Activated CD8-positive, alpha-beta T cell treated with anti-CD3 and anti-CD28 coated beads, Interleukin-2, amount 10 ng/mL, durations not matched to agents 7 days and 5 days (primary cell): Measurements from ENCODE around the gene TP73. TPM values are rescaled to one million over a fixed set of nuclear protein-coding genes. Genes with fewer than 3 reads are reported as not detected.
"Not testable (repeated sequence)": the region's sequence is repeated elsewhere in the genome, so short reads cannot be mapped to it uniquely, and the experiment has no call there.

Experiments used
- ATAC-seq: fragments of 150-1000 bp; cut with Tn5 transposase; one replicate; pipeline ENCODE4 v1.10.0; 2021; ENCODE audit warnings: moderate library complexity
- CTCF ChIA-PET: fragments of 350-600 bp; sonication (Branson Sonifier 250); formaldehyde crosslinking; loops from one replicate; lab custom pipeline; 2021; ENCODE audit warnings: antibody characterized with exemption; lab: Charles Lee
- POLR2A ChIA-PET: fragments of 350-600 bp; sonication (Branson Sonifier 250); formaldehyde crosslinking; loops from one replicate; lab custom pipeline; 2021; ENCODE audit warnings: antibody characterized with exemption; lab: Charles Lee
- DNase-seq: peaks from one replicate; pipeline ENCODE4 v3.0.0-alpha.2; 2020
- H3K27ac Mint-ChIP-seq: one replicate; pipeline ENCODE4 v1.8.0; 2021; ENCODE audit warnings: mild to moderate bottlenecking, mixed read lengths
- H3K27me3 Mint-ChIP-seq: one replicate; pipeline ENCODE4 v1.8.0; 2021; ENCODE audit warnings: low read depth, mixed read lengths
- H3K36me3 Mint-ChIP-seq: one replicate; pipeline ENCODE4 v1.8.0; 2021; ENCODE audit warnings: low read depth, mixed read lengths
- H3K4me1 Mint-ChIP-seq: one replicate; pipeline ENCODE4 v1.8.0; 2021; ENCODE audit warnings: low read depth, mixed read lengths
- H3K4me3 Mint-ChIP-seq: one replicate; pipeline ENCODE4 v1.8.0; 2021; ENCODE audit warnings: mild to moderate bottlenecking, mixed read lengths
- H3K9me3 Mint-ChIP-seq: one replicate; pipeline ENCODE4 v1.8.0; 2022; ENCODE audit warnings: mixed read lengths; ENCODE audit not compliant: insufficient read depth
- total RNA-seq, 2 experiments: library from RNA; stranded (reverse); gene quantifications; one replicate each; pipeline ENCODE4 v1.2.3, GENCODE V29; 2021

The TP73 gene
- total RNA-seq, 2 experiments from 2014 or later: 1.3 to 1.4 TPM

- ChIA-PET POLR2A (no interaction called here), CTCF (interaction anchor here (1.0 to 3.6 kb wide), 7 partner anchors 20 to 168 kb away, joined by 3 to 31 read pairs (median 5); no protein-coding TSS in a partner anchor)
- Mint-ChIP-seq H3K4me1 (peaks cover 20% of the 10 kb centered on the region), H3K4me3 (no peak overlapping the region), H3K9me3 (no peaks in the 10 kb centered on the region), H3K27me3 (peaks cover 8% of the 10 kb centered on the region), H3K27ac (no peak overlapping the region), H3K36me3 (no peaks in the 10 kb centered on the region)
- ATAC-seq (no peak), DNase-seq (no peak)
These were observed 31.6 kb upstream of the TP73 start for GRCh38 chr1:3620708-3621107.

DNA sequence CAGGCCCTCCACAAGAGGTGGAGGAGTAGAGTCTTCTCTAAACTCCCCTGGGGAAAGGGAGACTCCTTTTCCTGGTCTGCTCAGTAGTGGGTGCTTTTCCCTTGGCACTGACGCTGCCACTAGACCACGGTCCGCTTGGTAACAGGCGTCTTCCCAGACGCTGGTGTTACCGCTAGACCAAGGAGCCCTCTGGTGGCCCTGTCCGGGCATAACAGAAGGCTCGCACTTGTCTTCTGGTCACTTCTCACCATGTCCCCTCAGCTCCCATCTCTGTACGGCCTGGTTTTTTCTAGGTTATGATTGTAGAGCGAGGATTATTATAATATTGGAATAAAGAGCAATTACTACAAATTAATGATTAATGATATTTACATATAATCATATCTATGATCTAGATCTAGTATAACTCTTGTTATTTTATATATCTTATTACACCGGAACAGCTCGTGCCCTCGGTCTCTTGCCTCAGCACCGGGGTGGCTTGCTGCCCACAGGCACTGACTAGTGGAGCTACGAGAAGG, 31.1 kb upstream of the TP73 start:
- ATAC-seq, DNase-seq, H3K36me3 Mint-ChIP-seq, H3K27me3 Mint-ChIP-seq, H3K4me3 Mint-ChIP-seq, H3K27ac Mint-ChIP-seq, POLR2A ChIA-PET, H3K9me3 Mint-ChIP-seq: not testable (repeated sequence)
- peaks cover 25% of the 10 kb centered on the region for H3K4me1 Mint-ChIP-seq
- CTCF ChIA-PET: interaction anchor here (1.0 to 3.6 kb wide), 6 partner anchors 21 to 168 kb away, joined by 3 to 31 read pairs (median 10); no protein-coding TSS in a partner anchor

DNA sequence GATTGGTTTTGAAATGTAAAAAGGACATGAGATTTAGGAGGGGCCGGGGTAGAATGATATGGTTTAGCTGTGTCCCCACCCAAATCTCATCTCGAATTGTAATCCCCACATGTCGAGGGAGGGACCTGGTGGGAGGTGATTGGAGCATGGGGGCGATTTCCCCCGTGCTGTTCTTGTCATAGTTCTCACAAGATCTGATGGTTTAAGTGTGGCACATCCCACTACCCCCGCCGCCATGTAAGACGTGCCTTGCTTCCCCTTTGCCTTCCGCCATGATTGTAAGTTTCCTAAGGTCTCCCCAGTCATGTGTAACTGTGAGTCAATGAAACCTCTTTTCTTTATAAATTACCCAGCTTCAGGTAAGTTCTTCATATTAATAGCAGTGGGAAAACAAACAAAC, 30.2 kb upstream of the TP73 start:
- H3K27ac Mint-ChIP-seq, H3K36me3 Mint-ChIP-seq, DNase-seq, POLR2A ChIA-PET, H3K27me3 Mint-ChIP-seq, H3K9me3 Mint-ChIP-seq, ATAC-seq, H3K4me3 Mint-ChIP-seq: not testable (repeated sequence)
- CTCF ChIA-PET: interaction anchor here (1.3 to 3.6 kb wide), 4 partner anchors 54 to 169 kb away, joined by 3 to 31 read pairs (median 18); no protein-coding TSS in a partner anchor
- H3K4me1 Mint-ChIP-seq: peaks cover 26% of the 10 kb centered on the region

DNA sequence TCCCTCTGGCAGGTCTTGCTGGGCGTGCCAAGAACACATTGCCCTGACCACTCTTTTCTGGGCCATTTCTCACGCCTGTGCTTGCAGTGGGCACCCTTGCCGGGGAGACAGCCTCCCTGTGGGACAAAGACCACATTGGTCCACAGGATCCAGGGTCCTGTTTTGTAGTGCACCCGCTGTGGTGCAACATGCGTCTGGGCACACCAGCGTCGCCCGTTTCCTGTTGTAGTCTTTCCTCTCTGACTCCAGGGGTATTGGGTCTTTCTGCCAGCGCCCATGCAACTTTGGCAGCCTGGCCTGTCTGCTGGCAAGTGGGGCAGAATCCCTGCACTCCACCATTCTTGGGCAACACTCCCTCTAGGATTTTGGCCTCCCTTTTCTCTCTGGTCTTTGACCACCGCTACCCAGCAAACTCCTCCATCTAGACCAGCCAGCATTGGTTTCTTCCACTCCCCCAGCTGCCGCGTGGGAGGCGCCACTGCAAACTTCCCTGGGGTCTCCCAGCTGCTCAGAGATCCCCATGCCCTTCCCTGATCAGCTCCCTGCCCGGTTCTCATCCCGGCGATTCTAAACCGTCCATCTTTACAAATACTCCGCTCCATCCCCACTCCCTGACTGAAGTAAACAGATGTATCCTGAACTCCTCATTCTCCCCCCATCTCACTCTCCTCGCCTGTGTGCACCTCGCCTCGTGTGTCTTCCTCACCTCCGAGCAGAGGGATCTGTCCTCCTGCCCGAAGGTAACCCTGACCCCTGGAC, 28.7 kb upstream of the TP73 start:
- POLR2A ChIA-PET: interaction anchor here (0.7 kb wide), 1 partner anchor 170 kb away, joined by 3 read pairs; no protein-coding TSS in a partner anchor
- Mint-ChIP-seq H3K9me3 (no peaks in the 10 kb centered on the region), H3K36me3 (peaks cover 3% of the 10 kb centered on the region), H3K27ac (peak overlapping the region; percentile 93), H3K27me3 (peaks cover 8% of the 10 kb centered on the region), H3K4me1 (peaks cover 26% of the 10 kb centered on the region), H3K4me3 (peak overlapping the region; percentile 92)
- CTCF ChIA-PET: interaction anchor here (0.9 to 1.8 kb wide), 3 partner anchors 30 to 171 kb away, joined by 3 to 6 read pairs (median 3); no protein-coding TSS in a partner anchor
- no peak for ATAC-seq
- no peak for DNase-seq

DNA sequence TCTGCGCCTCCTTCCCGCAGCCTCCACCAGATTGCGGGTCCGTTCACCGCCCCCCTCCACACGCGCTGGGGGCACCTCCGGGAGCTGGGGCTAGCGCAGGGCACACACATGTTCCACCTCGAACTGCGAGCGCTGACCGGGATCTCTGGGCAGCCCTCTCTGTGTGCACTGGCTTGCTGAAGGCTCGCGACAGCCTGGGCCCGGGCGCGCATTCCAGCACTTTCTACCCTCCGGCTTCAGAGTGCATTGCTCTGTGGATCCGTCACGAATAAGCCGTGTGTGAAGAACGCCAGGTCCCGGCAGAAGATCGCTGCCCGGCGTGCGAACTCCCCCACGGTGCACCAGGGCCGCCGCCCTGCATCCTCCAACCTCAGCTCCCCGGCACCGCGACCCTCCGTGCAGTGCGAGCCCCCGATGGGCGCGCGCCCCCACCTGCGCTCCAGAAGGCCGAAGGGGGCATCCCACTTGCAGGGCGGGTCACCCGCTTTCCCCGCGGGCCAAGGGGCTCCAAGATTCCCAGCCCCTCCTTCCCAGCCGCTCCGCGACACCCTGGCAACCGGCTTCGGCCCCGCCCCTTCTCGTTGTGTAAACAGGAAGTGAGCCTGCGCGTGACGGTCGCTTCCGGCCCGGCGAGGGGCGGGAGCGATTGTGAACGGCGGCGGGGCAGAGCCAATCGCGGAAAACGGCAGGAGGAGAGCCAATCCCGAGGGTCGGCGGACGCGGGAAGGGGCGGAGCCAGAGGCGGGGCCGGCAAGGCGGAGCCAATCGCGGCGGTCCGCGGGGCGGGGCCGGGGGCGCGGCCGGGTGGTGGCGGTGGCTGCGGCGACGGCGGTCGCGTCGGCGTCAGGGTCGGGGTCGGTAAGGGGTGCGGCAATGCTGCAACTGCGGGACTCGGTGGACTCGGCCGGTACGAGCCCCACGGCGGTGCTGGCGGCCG, 27.8 kb upstream of the TP73 start, which contains the start of gene TPRG1L:
TSS of gene TPRG1L (plus strand) at position 816 of the 937 bp plus-strand sequence. CDS start at position 874, 58 bp downstream.
- CTCF ChIA-PET: interaction anchor here (0.9 to 1.8 kb wide), 2 partner anchors 133 to 172 kb away, joined by 3 to 6 read pairs; no protein-coding TSS in a partner anchor
- Mint-ChIP-seq H3K27ac (peak within 1 kb of the TSS; percentile 93), H3K4me3 (peak within 1 kb of the TSS; percentile 92), H3K27me3 (peaks cover 8% of the 10 kb centered on the region), H3K36me3 (peaks cover 5% of the 10 kb centered on the region), H3K9me3 (no peaks in the 10 kb centered on the region), H3K4me1 (peaks cover 26% of the 10 kb centered on the region)
- ATAC-seq: peak; percentile 95
- POLR2A ChIA-PET: interaction anchor here (0.7 kb wide), 1 partner anchor 171 kb away, joined by 3 read pairs; no protein-coding TSS in a partner anchor
- peak; percentile 98 for DNase-seq

DNA sequence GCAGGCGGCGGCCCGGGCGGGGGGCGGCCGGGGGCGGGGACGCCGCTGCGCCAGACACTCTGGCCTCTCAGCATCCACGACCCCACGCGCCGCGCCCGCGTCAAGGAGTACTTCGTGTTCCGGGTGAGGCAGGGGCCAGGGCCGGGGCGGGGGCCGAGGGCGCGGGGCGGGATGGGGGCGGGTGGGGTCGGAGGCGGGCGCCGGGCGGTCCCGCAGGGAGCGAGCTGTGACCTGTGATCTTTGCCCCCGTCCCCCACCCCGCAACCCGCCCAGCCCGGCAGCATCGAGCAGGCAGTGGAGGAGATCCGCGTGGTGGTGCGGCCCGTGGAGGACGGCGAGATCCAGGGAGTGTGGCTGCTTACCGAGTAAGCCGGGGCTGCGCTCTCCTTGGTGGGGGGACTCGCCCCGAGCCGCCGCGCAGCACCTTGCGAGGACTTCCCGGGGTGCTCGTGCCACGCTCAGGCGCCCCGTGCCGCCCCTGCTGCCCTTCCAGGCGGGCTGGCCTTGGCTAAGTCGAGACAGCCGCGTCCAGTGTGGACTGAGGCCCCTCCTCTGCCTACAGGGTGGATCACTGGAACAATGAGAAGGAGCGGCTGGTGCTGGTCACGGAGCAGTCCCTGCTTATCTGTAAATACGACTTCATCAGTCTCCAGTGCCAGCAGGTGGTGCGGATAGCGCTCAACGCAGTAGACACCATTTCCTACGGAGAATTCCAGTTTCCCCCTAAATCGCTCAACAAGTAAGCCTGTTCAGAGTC, 27.0 kb upstream of the TP73 start:
- ChIA-PET POLR2A (no interaction called here), CTCF (interaction anchor here (1.0 kb wide), 1 partner anchor 173 kb away, joined by 3 read pairs; no protein-coding TSS in a partner anchor)
- Mint-ChIP-seq H3K9me3 (no peaks in the 10 kb centered on the region), H3K27me3 (peaks cover 4% of the 10 kb centered on the region), H3K4me1 (peaks cover 23% of the 10 kb centered on the region), H3K4me3 (peak overlapping the region; percentile 92), H3K27ac (peak overlapping the region; percentile 93), H3K36me3 (peaks cover 5% of the 10 kb centered on the region)
- DNase-seq: peak; percentile 48
- peak; percentile 32 for ATAC-seq

DNA sequence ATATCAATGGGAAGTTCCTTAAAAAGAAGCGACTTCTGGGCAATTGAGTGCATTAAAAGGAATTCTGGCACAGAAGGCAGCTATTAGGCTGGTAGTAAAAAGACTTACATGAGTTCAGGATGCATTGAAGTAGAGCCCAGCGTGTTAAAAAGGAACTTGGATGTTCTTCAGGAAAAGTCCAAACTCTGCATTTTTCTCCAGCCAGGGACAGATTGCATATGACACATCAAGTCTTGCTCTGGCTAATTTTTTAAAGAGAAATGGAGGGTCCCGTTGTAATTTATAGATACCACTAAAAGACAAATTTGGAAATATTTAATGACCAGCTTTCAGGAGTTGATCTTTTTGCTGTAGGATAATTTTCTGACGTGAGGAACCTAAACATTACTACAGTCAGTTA, 26.3 kb upstream of the TP73 start:
- CTCF ChIA-PET: interaction anchor here (1.0 kb wide), 1 partner anchor 173 kb away, joined by 3 read pairs; no protein-coding TSS in a partner anchor
- H3K27ac Mint-ChIP-seq: no peak overlapping the region
- H3K4me1 Mint-ChIP-seq: peaks cover 23% of the 10 kb centered on the region
- H3K4me3 Mint-ChIP-seq: peak overlapping the region; percentile 62
- POLR2A ChIA-PET: interaction anchor here (0.6 kb wide), 1 partner anchor 30 kb away, joined by 6 read pairs; no protein-coding TSS in a partner anchor
- H3K27me3 Mint-ChIP-seq: peaks cover 4% of the 10 kb centered on the region
- H3K36me3 Mint-ChIP-seq: peaks cover 5% of the 10 kb centered on the region
- ATAC-seq: no peak
- no peaks in the 10 kb centered on the region for H3K9me3 Mint-ChIP-seq
- DNase-seq: no peak

DNA sequence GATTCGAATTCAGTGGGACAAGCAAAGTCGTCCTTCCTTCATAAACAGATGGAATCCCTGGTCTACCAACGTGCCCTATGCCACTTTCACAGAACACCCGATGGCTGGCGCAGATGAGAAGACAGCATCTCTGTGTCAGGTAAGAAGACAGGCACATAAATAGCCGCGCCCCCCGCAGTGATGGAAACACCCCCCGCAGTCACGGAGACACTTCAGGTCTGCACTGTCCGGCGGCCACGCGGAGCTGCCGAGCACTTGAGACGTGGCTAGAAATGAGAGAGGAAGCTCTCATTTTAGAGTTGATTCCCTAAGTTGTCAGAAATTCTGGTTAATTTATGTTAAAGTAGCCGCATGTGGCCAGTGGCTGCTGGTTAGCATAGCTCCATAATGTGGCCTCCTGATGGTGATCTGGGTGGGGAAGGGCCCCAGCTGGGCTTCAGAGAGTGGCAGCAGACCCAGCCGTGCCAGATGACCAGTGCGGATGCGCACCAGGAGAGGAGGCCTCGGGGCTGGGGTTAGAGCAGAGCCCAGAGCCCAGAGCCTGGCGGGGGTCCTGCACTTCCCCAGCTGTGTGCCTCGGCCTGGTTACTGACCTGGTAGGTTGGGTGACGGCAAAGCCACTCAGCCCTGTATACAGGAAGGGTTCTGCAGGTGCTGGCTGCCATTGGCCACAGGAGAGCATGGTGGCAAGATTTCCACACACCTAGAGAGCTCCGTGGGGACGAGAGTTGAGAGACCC, 24.6 kb upstream of the TP73 start:
- H3K4me1 Mint-ChIP-seq: peaks cover 23% of the 10 kb centered on the region
- H3K36me3 Mint-ChIP-seq: peaks cover 5% of the 10 kb centered on the region
- CTCF ChIA-PET: interaction anchor here (1.8 kb wide), 1 partner anchor 9 kb away, joined by 8 read pairs; no protein-coding TSS in a partner anchor
- peaks cover 4% of the 10 kb centered on the region for H3K27me3 Mint-ChIP-seq
- DNase-seq (no peak), ATAC-seq (no peak)
- no peak overlapping the region for H3K4me3 Mint-ChIP-seq
- H3K9me3 Mint-ChIP-seq: no peaks in the 10 kb centered on the region
- no peak overlapping the region for H3K27ac Mint-ChIP-seq
- POLR2A ChIA-PET: no interaction called here

DNA sequence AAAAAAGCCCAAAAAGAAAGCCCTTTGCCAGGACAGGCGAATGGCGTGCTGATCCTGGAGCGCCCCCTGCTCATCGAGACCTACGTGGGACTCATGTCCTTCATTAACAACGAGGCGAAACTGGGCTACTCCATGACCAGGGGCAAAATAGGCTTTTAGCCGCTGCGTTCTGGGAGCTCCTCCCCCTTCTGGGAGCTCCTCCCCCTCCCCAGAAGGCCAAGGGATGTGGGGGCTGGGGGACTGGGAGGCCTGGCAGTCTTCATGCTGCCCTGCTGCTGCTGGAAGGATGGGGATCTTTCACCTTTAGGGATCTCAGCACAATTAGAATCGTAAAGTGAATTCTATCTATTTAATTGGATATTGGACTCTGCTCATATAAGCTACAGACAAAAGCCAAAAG, 23.9 kb upstream of the TP73 start:
- CTCF ChIA-PET: interaction anchor here (0.7 to 1.8 kb wide), 4 partner anchors 10 to 110 kb away, joined by 3 to 8 read pairs (median 3); no protein-coding TSS in a partner anchor
- POLR2A ChIA-PET: no interaction called here
- no peaks in the 10 kb centered on the region for H3K9me3 Mint-ChIP-seq
- ATAC-seq (no peak), DNase-seq (no peak)
- no peak overlapping the region for H3K27ac Mint-ChIP-seq
- H3K36me3 Mint-ChIP-seq: peaks cover 7% of the 10 kb centered on the region
- H3K4me3 Mint-ChIP-seq: no peak overlapping the region
- H3K27me3 Mint-ChIP-seq: peaks cover 4% of the 10 kb centered on the region
- peaks cover 19% of the 10 kb centered on the region for H3K4me1 Mint-ChIP-seq

DNA sequence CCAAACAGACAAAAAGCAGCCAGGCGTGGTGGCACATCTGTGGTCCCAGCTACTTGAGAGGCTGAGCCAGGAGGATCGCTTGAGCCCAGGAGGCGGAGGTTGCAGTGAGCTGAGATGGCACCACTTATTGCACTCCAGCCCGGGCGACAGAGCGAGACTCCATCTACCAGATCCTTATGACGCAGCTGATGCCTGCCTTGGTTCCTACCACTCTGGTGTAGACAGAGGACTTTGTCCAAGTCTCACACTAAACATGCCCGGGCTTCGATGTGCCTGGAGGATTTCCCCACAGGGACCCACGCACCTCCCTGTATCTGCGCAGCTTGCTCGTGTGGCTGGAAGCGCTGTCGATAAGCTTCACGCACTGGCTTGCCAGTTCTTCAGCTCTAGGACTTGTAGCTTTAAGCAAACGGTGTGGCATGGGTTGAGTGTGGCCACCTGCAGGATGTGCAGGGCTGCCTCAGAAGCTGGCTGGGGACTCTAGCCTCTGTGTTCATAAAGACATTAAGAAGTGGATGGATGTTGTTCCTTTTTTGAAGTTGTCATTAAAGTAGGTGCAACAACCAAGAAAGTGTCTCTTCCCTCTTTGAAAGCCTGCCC, 22.7 kb upstream of the TP73 start:
- peaks cover 8% of the 10 kb centered on the region for H3K4me1 Mint-ChIP-seq
- no peaks in the 10 kb centered on the region for H3K27me3 Mint-ChIP-seq
- H3K9me3 Mint-ChIP-seq: no peaks in the 10 kb centered on the region
- no peak overlapping the region for H3K4me3 Mint-ChIP-seq
- H3K27ac Mint-ChIP-seq: no peak overlapping the region
- DNase-seq: no peak
- ChIA-PET CTCF (interaction anchor here (0.9 to 1.8 kb wide), 3 partner anchors 9 to 15 kb away, joined by 3 to 8 read pairs (median 3); no protein-coding TSS in a partner anchor), POLR2A (no interaction called here)
- ATAC-seq: no peak
- peaks cover 7% of the 10 kb centered on the region for H3K36me3 Mint-ChIP-seq
